Measurements from ENCODE around the gene CDO1.
"Not testable (repeated sequence)": the region's sequence is repeated elsewhere in the genome, so short reads cannot be mapped to it uniquely, and the experiment has no call there.

CDO1 gene

GRCh38 chr5:115831163-115831768, 14.8 kb upstream of the CDO1 start:
- Histone ChIP-seq H3K4me3 (ENCODE audit: low read length in 2 of 2) (no peak overlapping the region), H3K36me3 (ENCODE audit: control insufficient read depth in 2 of 2, insufficient read depth in 2 of 2, low read length in 2 of 2) (peaks cover 33 to 52% of the 10 kb centered on the region in 2 donors), H3K9me3 (ENCODE audit: control insufficient read depth in 2 of 2, low read length in 2 of 2) (no peaks in the 10 kb centered on the region), H3K9ac (ENCODE audit: low read depth in 1 of 2, low read length in 2 of 2) (no peak overlapping the region), H3K27me3 (ENCODE audit: control insufficient read depth in 2 of 2, insufficient read depth in 2 of 2, low read length in 2 of 2) (no peaks in the 10 kb centered on the region), H3K4me1 (ENCODE audit: control insufficient read depth in 2 of 2, insufficient read depth in 2 of 2, low read length in 2 of 2) (peaks cover 0 to 2% of the 10 kb centered on the region in 2 donors), H3K27ac (ENCODE audit: low read depth in 2 of 2, low read length in 2 of 2) (no peak overlapping the region)

- H3K4me1 ChIP-seq (ENCODE audit: control insufficient read depth in 2 of 2, insufficient read depth in 2 of 2, low read length in 2 of 2), result peaks cover 0 to 2% of the 10 kb centered on the region in 2 donors
- no peak overlapping the region for H3K4me3 ChIP-seq (ENCODE audit: low read length in 2 of 2)
- no peaks in the 10 kb centered on the region for H3K9me3 ChIP-seq (ENCODE audit: control insufficient read depth in 2 of 2, low read length in 2 of 2)
- peaks cover 22 to 42% of the 10 kb centered on the region in 2 donors for H3K36me3 ChIP-seq (ENCODE audit: control insufficient read depth in 2 of 2, insufficient read depth in 2 of 2, low read length in 2 of 2)
- H3K27me3 ChIP-seq (ENCODE audit: control insufficient read depth in 2 of 2, insufficient read depth in 2 of 2, low read length in 2 of 2), result no peaks in the 10 kb centered on the region
- no peak overlapping the region for H3K27ac ChIP-seq (ENCODE audit: low read depth in 2 of 2, low read length in 2 of 2)
- no peak overlapping the region for H3K9ac ChIP-seq (ENCODE audit: low read depth in 1 of 2, low read length in 2 of 2)
Measured at GRCh38 chr5:115829913-115830312, 13.5 kb upstream of the CDO1 start.

- Histone ChIP-seq H3K9me3 (ENCODE audit: control insufficient read depth in 2 of 2, low read length in 2 of 2) (no peaks in the 10 kb centered on the region), H3K4me1 (ENCODE audit: control insufficient read depth in 2 of 2, insufficient read depth in 2 of 2, low read length in 2 of 2) (peaks cover 0 to 2% of the 10 kb centered on the region in 2 donors), H3K9ac (ENCODE audit: low read depth in 1 of 2, low read length in 2 of 2) (no peak overlapping the region), H3K36me3 (ENCODE audit: control insufficient read depth in 2 of 2, insufficient read depth in 2 of 2, low read length in 2 of 2) (peaks cover 10 to 19% of the 10 kb centered on the region in 2 donors), H3K4me3 (ENCODE audit: low read length in 2 of 2) (no peak overlapping the region), H3K27ac (ENCODE audit: low read depth in 2 of 2, low read length in 2 of 2) (no peak overlapping the region), H3K27me3 (ENCODE audit: control insufficient read depth in 2 of 2, insufficient read depth in 2 of 2, low read length in 2 of 2) (no peaks in the 10 kb centered on the region)
Measured at GRCh38 chr5:115825948-115826347, 9.5 kb upstream of the CDO1 start.

- H3K9me3 ChIP-seq (ENCODE audit: control insufficient read depth in 2 of 2, low read length in 2 of 2); H3K27me3 ChIP-seq (ENCODE audit: control insufficient read depth in 2 of 2, insufficient read depth in 2 of 2, low read length in 2 of 2); H3K9ac ChIP-seq (ENCODE audit: low read depth in 1 of 2, low read length in 2 of 2); H3K4me1 ChIP-seq (ENCODE audit: control insufficient read depth in 2 of 2, insufficient read depth in 2 of 2, low read length in 2 of 2); H3K4me3 ChIP-seq (ENCODE audit: low read length in 2 of 2); H3K27ac ChIP-seq (ENCODE audit: low read depth in 2 of 2, low read length in 2 of 2): not testable (repeated sequence)
- peaks cover 10 to 13% of the 10 kb centered on the region in 2 donors for H3K36me3 ChIP-seq (ENCODE audit: control insufficient read depth in 2 of 2, insufficient read depth in 2 of 2, low read length in 2 of 2)
Measured at GRCh38 chr5:115824983-115825382, 8.5 kb upstream of the CDO1 start.

- H3K36me3 ChIP-seq (ENCODE audit: control insufficient read depth in 2 of 2, insufficient read depth in 2 of 2, low read length in 2 of 2), result no peaks in the 10 kb centered on the region
- H3K9me3 ChIP-seq (ENCODE audit: control insufficient read depth in 2 of 2, low read length in 2 of 2), result no peaks in the 10 kb centered on the region
- no peak overlapping the region for H3K27ac ChIP-seq (ENCODE audit: low read depth in 2 of 2, low read length in 2 of 2)
- H3K4me3 ChIP-seq (ENCODE audit: low read length in 2 of 2), result no peak overlapping the region
- no peak overlapping the region for H3K9ac ChIP-seq (ENCODE audit: low read depth in 1 of 2, low read length in 2 of 2)
- H3K4me1 ChIP-seq (ENCODE audit: control insufficient read depth in 2 of 2, insufficient read depth in 2 of 2, low read length in 2 of 2), result peaks cover 0 to 5% of the 10 kb centered on the region in 2 donors
- peaks cover 6 to 19% of the 10 kb centered on the region in 2 donors for H3K27me3 ChIP-seq (ENCODE audit: control insufficient read depth in 2 of 2, insufficient read depth in 2 of 2, low read length in 2 of 2)
Measured at GRCh38 chr5:115820846-115821245, 4.4 kb upstream of the CDO1 start.

- Histone ChIP-seq H3K27me3 (ENCODE audit: control insufficient read depth in 2 of 2, insufficient read depth in 2 of 2, low read length in 2 of 2) (peaks cover 21 to 38% of the 10 kb centered on the region in 2 donors), H3K27ac (ENCODE audit: low read depth in 2 of 2, low read length in 2 of 2) (no peak overlapping the region), H3K4me1 (ENCODE audit: control insufficient read depth in 2 of 2, insufficient read depth in 2 of 2, low read length in 2 of 2) (peaks cover 0 to 8% of the 10 kb centered on the region in 2 donors), H3K4me3 (ENCODE audit: low read length in 2 of 2) (peak overlapping the region in 1 of 2 donors; percentile 45), H3K9me3 (ENCODE audit: control insufficient read depth in 2 of 2, low read length in 2 of 2) (no peaks in the 10 kb centered on the region), H3K9ac (ENCODE audit: low read depth in 1 of 2, low read length in 2 of 2) (no peak overlapping the region), H3K36me3 (ENCODE audit: control insufficient read depth in 2 of 2, insufficient read depth in 2 of 2, low read length in 2 of 2) (no peaks in the 10 kb centered on the region)
Measured at GRCh38 chr5:115818821-115819220, 2.4 kb upstream of the CDO1 start.

GRCh38 chr5:115817386-115817785, 927 bp upstream of the CDO1 start:
- Histone ChIP-seq H3K4me1 (ENCODE audit: control insufficient read depth in 2 of 2, insufficient read depth in 2 of 2, low read length in 2 of 2) (peaks cover 0 to 8% of the 10 kb centered on the region in 2 donors), H3K27me3 (ENCODE audit: control insufficient read depth in 2 of 2, insufficient read depth in 2 of 2, low read length in 2 of 2) (peaks cover 27 to 38% of the 10 kb centered on the region in 2 donors), H3K4me3 (ENCODE audit: low read length in 2 of 2) (no peak overlapping the region), H3K9ac (ENCODE audit: low read depth in 1 of 2, low read length in 2 of 2) (no peak overlapping the region), H3K27ac (ENCODE audit: low read depth in 2 of 2, low read length in 2 of 2) (no peak overlapping the region), H3K9me3 (ENCODE audit: control insufficient read depth in 2 of 2, low read length in 2 of 2) (no peaks in the 10 kb centered on the region), H3K36me3 (ENCODE audit: control insufficient read depth in 2 of 2, insufficient read depth in 2 of 2, low read length in 2 of 2) (no peaks in the 10 kb centered on the region)

GRCh38 chr5:115815693-115816225, 700 bp downstream of the CDO1 start:
- Histone ChIP-seq H3K27me3 (ENCODE audit: control insufficient read depth in 2 of 2, insufficient read depth in 2 of 2, low read length in 2 of 2) (peaks cover 27 to 38% of the 10 kb centered on the region in 2 donors), H3K9me3 (ENCODE audit: control insufficient read depth in 2 of 2, low read length in 2 of 2) (no peaks in the 10 kb centered on the region), H3K9ac (ENCODE audit: low read depth in 1 of 2, low read length in 2 of 2) (no peak overlapping the region), H3K4me1 (ENCODE audit: control insufficient read depth in 2 of 2, insufficient read depth in 2 of 2, low read length in 2 of 2) (peaks cover 0 to 8% of the 10 kb centered on the region in 2 donors), H3K4me3 (ENCODE audit: low read length in 2 of 2) (peak overlapping the region; percentile 38 to 71), H3K27ac (ENCODE audit: low read depth in 2 of 2, low read length in 2 of 2) (no peak overlapping the region), H3K36me3 (ENCODE audit: control insufficient read depth in 2 of 2, insufficient read depth in 2 of 2, low read length in 2 of 2) (no peaks in the 10 kb centered on the region)

- no peaks in the 10 kb centered on the region for H3K36me3 ChIP-seq (ENCODE audit: control insufficient read depth in 2 of 2, insufficient read depth in 2 of 2, low read length in 2 of 2)
- peaks cover 0 to 8% of the 10 kb centered on the region in 2 donors for H3K4me1 ChIP-seq (ENCODE audit: control insufficient read depth in 2 of 2, insufficient read depth in 2 of 2, low read length in 2 of 2)
- no peaks in the 10 kb centered on the region for H3K9me3 ChIP-seq (ENCODE audit: control insufficient read depth in 2 of 2, low read length in 2 of 2)
- H3K27me3 ChIP-seq (ENCODE audit: control insufficient read depth in 2 of 2, insufficient read depth in 2 of 2, low read length in 2 of 2), result peaks cover 27 to 38% of the 10 kb centered on the region in 2 donors
- no peak overlapping the region for H3K9ac ChIP-seq (ENCODE audit: low read depth in 1 of 2, low read length in 2 of 2)
- H3K4me3 ChIP-seq (ENCODE audit: low read length in 2 of 2), result peak overlapping the region in 1 of 2 donors; percentile 15
- H3K27ac ChIP-seq (ENCODE audit: low read depth in 2 of 2, low read length in 2 of 2), result no peak overlapping the region
Measured at GRCh38 chr5:115815006-115815692, 1.3 kb downstream of the CDO1 start.

- H3K4me1 ChIP-seq (ENCODE audit: control insufficient read depth in 2 of 2, insufficient read depth in 2 of 2, low read length in 2 of 2), result peaks cover 0 to 8% of the 10 kb centered on the region in 2 donors
- peaks cover 27 to 38% of the 10 kb centered on the region in 2 donors for H3K27me3 ChIP-seq (ENCODE audit: control insufficient read depth in 2 of 2, insufficient read depth in 2 of 2, low read length in 2 of 2)
- H3K27ac ChIP-seq (ENCODE audit: low read depth in 2 of 2, low read length in 2 of 2), result no peak overlapping the region
- no peak overlapping the region for H3K4me3 ChIP-seq (ENCODE audit: low read length in 2 of 2)
- H3K9me3 ChIP-seq (ENCODE audit: control insufficient read depth in 2 of 2, low read length in 2 of 2), result no peaks in the 10 kb centered on the region
- no peak overlapping the region for H3K9ac ChIP-seq (ENCODE audit: low read depth in 1 of 2, low read length in 2 of 2)
- H3K36me3 ChIP-seq (ENCODE audit: control insufficient read depth in 2 of 2, insufficient read depth in 2 of 2, low read length in 2 of 2), result no peaks in the 10 kb centered on the region
Measured at GRCh38 chr5:115813719-115814118, 2.7 kb downstream of the CDO1 start.

Measured in mucosa of rectum (tissue), 2 donors.